ENCODE data around the gene EGLN2.

DNA sequence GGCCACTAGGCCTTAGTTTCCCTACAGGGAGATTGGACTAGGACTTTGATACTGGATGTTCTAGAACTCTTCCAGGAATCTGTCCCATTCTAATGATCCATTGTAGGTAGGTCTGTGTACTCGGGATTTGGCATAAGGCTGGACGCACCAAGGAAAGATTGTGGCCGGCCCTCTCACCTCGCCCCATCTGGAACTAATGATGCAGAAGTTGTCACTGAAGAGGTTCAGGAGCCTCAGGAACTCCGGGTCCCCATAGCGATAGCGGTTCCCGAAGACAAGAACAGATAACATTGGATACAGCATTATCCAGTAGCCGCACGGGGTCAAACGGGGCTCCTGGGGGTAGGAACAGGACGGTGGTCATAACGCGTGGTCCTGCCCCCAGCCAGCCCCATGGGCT lies 11.2 kb downstream of the EGLN2 start:
- TF ChIP-seq, protein P1, sequence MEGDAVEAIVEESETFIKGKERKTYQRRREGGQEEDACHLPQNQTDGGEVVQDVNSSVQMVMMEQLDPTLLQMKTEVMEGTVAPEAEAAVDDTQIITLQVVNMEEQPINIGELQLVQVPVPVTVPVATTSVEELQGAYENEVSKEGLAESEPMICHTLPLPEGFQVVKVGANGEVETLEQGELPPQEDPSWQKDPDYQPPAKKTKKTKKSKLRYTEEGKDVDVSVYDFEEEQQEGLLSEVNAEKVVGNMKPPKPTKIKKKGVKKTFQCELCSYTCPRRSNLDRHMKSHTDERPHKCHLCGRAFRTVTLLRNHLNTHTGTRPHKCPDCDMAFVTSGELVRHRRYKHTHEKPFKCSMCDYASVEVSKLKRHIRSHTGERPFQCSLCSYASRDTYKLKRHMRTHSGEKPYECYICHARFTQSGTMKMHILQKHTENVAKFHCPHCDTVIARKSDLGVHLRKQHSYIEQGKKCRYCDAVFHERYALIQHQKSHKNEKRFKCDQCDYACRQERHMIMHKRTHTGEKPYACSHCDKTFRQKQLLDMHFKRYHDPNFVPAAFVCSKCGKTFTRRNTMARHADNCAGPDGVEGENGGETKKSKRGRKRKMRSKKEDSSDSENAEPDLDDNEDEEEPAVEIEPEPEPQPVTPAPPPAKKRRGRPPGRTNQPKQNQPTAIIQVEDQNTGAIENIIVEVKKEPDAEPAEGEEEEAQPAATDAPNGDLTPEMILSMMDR (IDR thresholded peaks at IDR 0.05) = no peak
- no peak for TF ChIP-seq POLR2A (IDR thresholded peaks at IDR 0.05)

Measured in esophagus squamous epithelium (tissue), 4 donors.